Fibroblast of skin of left quadriceps (primary cell): ENCODE results near the gene IPO4.

Experiments
- DNase-seq, 2 experiments: peaks; one replicate each; pipeline ENCODE4 v3.0.0-alpha.2; 2013; ENCODE audit warnings: low read depth in 2 of 2

IPO4 gene

DNA sequence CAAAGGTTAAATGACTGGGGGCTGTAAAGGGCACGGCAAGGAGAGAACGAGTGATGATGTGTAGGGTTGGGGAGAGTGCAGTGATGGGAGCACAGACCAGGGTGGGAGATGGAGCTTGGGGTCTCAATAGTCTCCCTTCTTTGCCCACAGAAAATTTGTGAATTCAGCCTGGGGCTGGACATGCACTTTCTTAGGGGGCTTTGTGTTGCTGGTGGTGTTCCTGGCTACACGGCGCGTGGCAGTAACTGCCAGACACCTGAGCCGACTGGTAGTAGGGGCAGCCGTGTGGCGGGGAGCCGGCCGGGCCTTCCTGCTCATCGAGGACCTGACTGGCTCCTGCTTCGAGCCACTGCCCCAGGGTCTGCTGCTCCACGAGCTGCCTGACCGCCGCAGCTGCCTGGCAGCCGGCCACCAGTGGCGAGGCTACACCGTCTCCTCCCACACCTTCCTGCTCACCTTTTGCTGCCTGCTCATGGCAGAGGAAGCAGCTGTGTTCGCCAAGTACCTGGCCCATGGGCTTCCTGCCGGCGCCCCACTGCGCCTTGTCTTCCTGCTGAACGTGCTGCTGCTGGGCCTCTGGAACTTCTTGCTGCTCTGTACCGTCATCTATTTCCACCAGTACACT, 56.4 kb downstream of the IPO4 start:
- DNase-seq, result no peak

DNA sequence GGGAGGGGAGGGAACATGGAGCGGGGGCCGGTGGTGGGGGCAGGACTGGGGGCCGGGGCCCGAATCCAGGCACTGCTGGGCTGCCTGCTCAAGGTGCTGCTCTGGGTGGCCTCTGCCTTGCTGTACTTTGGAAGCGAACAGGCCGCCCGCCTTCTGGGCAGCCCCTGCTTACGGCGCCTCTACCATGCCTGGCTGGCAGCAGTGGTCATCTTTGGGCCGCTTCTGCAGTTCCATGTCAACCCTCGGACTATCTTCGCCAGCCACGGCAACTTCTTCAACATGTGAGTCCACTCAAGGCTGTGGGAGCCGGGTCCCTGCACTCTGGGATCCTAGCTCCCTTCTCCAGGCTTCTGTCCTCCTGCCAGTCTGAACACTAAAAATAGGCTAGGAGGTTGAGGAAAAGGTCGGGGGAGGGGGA, 57.1 kb downstream of the IPO4 start:
- no peak for DNase-seq

DNA sequence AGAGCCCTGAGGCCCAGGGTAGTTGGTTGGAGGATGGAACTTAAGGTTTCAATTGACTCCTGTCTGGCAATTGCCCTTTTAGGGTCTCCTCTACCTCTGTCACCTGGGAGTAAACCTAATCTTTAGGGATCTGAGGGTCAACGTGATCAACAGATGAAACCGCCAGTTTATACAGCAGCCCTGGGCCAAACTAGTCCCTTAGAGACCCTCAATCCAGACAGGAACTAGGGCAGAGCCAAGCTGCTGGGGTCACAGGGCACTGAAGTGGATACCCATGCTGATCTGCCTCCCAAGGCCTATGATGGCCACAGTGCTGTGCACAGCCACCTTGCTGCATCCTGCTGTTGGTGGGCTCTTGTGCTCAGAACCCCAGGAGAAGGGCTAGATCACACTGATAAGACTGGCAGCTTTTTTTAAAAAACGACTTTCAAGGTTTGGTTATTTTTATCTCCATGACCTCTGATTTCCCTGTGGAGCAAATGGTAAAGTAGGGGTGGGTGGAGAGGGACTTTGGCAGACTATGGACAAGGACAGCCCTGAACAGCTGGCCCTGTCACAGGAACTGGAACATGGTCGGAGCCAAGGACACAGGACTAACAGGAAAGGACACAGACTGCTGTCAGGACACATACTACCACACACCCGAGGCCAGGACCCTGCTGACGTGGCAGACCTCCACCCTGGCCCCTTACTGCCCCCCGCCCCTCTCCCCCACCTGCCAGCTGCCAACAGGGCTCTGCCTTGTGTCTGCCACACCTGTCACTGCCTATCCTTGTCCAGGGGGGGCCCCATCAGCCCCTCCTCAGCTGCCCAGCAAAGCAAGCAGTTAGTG, 57.7 kb downstream of the IPO4 start:
- no peak for DNase-seq

DNA sequence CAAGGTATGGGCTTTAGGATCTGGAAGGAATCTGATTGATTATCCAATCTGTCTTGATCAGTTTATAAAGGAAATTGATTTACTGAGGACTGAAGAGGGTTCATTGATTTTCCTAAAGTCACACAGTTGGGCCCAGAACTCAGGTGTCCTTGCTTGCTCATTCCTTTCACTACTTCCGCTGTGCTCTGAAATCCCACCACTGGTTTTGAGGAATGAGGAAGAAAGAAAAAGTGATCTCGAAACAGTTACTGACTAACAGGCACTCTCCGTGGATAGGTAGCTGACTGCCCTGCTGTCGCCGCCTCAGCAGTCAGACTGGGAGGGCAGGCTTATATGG, 58.3 kb downstream of the IPO4 start, which contains the start of gene FITM1:
Gene FITM1, plus strand, starts transcription at position 280 of the 337 bp plus-strand sequence. CDS start 905 bp downstream, outside the sequence.
- DNase-seq, result no peak
